ENCODE measurements around the gene DENND1A. TPM values are rescaled to one million over a fixed set of nuclear protein-coding genes. Genes with fewer than 3 reads are reported as not detected.
"Not testable (repeated sequence)": the region's sequence is repeated elsewhere in the genome, so short reads cannot be mapped to it uniquely, and the experiment has no call there.

DENND1A gene
- total RNA-seq, 1 donor from 2014 or later: 26.1 TPM

- intact Hi-C loops (cut with DNase I): no loop called here
- peak; percentile 38 for DNase-seq (ENCODE audit: low spot score)
- no peak for ATAC-seq
Measured at GRCh38 chr9:123453076-123453667, 476.8 kb downstream of the DENND1A start.

- DNase-seq (ENCODE audit: low spot score) (peak; percentile 8), ATAC-seq (no peak)
- intact Hi-C loops (cut with DNase I): no loop called here
Measured at GRCh38 chr9:123450996-123451395, 478.9 kb downstream of the DENND1A start.

GRCh38 chr9:123450098-123450770 lies 479.7 kb downstream of the DENND1A start:
- intact Hi-C loops (cut with DNase I): no loop called here
- ATAC-seq: no peak
- DNase-seq (ENCODE audit: low spot score): peak; percentile 42

DNA sequence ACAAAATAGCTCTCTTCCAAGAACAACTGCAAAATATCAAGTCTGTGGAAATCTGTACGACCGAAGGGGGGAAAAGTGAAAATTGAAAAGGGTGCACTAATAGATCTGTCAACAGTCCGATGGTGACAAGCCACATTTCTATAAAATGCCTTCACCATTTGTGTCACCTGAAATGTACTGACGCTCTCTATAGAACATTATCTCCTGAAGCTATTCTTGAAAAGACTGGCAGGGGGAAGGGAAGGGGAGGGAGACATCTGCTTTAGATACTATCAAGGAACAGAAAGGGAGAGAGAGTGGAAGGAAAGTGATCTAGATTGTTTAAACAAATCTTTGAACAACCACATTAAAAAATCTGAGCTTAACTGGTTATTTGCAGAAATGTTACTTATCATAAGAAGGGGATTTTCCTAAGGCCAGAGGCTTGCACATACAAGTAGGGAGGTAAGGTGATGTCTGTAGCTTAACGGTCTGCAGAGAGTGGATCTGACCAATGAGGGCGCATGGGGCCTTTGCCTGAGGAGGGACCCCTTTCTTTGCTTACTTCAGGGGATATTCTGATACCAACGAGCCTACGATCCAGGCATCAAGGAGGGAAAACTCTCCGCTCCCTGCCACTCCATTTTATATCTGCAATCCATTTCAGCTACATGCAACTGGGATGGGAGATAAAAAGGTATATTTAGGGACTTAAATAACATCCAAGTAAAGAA lies 481.8 kb downstream of the DENND1A start:
- no peak for ATAC-seq
- intact Hi-C loops (cut with DNase I): no loop called here
- peak; percentile 17 for DNase-seq (ENCODE audit: low spot score)

GRCh38 chr9:123445981-123446610 lies 483.8 kb downstream of the DENND1A start:
- ATAC-seq (no peak), DNase-seq (ENCODE audit: low spot score) (peak; percentile 36)
- intact Hi-C loops (cut with DNase I): no loop called here

DNA sequence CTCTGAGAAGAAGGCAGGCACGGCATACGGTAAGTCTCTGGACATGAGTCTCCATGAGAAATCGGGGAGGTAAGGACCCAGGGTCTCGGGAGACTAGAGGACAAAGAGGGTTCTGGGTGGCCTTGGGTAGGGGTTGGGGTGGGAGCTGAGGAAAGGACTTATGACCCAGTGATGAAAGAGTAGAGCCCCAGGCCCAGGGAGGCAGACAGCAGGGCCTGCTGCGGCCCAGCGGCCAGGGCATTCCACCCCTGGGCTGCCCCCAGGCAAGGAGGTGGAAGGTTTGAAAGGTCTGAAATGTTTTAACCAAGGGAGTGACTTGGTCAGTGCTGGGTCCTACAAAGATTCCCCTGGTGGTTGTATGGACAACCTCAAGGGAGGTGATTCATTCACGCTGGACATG lies 484.8 kb downstream of the DENND1A start:
- intact Hi-C loops (cut with DNase I): no loop called here
- no peak for ATAC-seq

GRCh38 chr9:123441769-123442168 lies 488.2 kb downstream of the DENND1A start:
- ATAC-seq (no peak), DNase-seq (ENCODE audit: low spot score) (no peak)
- intact Hi-C loops (cut with DNase I): no loop called here

More for the DNA sequence above, 484.8 kb downstream of the DENND1A start:
- peak; percentile 27 for DNase-seq (ENCODE audit: low spot score)

- DNase-seq (ENCODE audit: low spot score) (peak; percentile 45), ATAC-seq (no peak)
- intact Hi-C loops (cut with DNase I): no loop called here
Measured at GRCh38 chr9:123440256-123440655, 489.7 kb downstream of the DENND1A start.

DNA sequence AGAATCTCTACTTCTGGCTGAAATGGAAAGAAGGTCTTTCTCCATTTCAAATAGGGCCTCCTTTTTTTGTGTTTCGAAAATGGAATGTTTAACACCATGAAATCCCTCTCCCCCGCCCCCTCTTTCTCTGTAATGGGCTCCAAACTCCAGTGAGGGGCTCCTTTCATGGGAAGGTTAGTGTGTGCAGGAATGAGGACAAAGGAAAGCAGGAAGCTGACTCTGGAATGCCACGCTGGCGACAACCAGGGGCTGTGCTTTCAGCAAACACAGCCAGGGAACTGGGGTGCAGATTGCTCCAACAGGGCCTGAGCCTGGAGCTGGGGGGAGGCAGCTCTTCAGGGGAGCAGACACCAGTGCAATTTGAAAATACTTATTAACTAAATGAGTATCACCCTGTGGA lies 491.1 kb downstream of the DENND1A start:
- no peak for ATAC-seq
- intact Hi-C loops (cut with DNase I): no loop called here
- peak; percentile 36 for DNase-seq (ENCODE audit: low spot score)

- ATAC-seq: no peak
Measured at GRCh38 chr9:123438321-123438720, 491.6 kb downstream of the DENND1A start.

GRCh38 chr9:123437201-123437600 lies 492.7 kb downstream of the DENND1A start:
- intact Hi-C loops (cut with DNase I): no loop called here
- peak; percentile 44 for DNase-seq (ENCODE audit: low spot score)
- ATAC-seq: no peak

More at GRCh38 chr9:123438321-123438720, 491.6 kb downstream of the DENND1A start:
- peak; percentile 6 for DNase-seq (ENCODE audit: low spot score)
- intact Hi-C loops (cut with DNase I): no loop called here

GRCh38 chr9:123435471-123435870 lies 494.5 kb downstream of the DENND1A start:
- intact Hi-C loops (cut with DNase I): no loop called here

GRCh38 chr9:123434619-123435240 lies 495.2 kb downstream of the DENND1A start:
- intact Hi-C loops (cut with DNase I): no loop called here
- ATAC-seq (no peak), DNase-seq (ENCODE audit: low spot score) (peak; percentile 7)

More at GRCh38 chr9:123435471-123435870, 494.5 kb downstream of the DENND1A start:
- ATAC-seq: no peak
- no peak for DNase-seq (ENCODE audit: low spot score)

DNA sequence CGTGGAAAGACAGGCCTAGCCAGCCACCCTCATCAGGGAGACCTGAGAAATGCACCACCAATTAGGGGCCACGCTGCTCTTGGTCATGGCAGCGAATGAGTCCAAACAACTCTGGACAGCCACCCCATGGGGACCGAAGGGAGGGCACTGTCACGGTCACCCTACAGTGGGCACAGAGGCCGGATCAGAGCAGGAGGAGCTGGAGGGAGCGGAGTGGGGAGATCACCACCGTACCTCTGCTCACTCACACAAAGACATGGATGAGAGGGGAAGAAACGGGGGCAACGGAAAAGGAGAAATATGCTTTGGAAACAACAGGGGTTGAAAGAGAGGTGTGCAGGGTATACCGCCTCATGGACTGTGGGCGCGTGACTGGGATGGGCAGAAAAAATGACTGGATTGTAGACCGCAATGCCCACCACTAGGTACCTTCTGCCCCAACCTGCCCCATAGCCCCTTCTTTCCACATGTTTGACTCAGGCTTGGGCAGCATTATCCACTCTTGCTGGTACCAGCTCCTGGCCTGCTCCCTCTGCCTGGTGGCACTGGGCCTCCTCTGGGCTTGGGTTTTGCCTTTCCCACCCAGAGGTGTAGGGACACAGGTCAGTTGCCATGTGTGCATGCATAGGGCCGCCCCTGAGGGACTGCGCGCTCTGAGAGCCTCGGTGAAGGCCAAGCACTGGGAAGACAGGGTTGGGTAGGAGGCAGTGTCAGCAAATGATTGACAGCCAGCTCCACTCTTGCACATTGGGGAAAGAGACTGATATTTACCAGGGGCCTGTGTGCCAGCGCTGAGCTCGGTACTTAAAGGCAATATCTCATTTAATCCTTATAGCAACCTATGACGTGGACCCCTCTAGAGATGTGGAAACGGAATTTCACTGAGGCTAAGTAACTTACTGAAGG lies 497.3 kb downstream of the DENND1A start:
- DNase-seq (ENCODE audit: low spot score) (peak; percentile 31), ATAC-seq (no peak)
- intact Hi-C loops (cut with DNase I): no loop called here

- intact Hi-C loops (cut with DNase I): no loop called here
- ATAC-seq: no peak
- no peak for DNase-seq (ENCODE audit: low spot score)
Measured at GRCh38 chr9:123431581-123431980, 498.3 kb downstream of the DENND1A start.

DNA sequence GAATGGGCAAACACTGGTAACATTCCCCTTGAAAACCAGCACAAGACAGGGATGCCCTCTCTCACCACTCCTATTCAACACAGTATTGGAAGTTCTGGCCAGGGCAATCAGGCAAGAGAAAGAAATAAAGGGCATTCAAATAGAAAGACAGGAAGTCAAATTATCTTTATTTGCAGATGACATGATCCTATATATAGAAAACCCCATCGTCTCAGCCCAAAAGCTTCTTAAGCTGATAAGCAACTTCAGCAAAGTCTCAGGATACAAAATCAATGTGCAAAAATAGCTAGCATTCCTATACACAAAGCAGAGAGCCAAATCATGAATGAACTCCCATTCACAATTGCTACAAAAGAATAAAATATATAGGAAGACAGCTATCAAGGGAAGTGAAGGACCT lies 501.5 kb downstream of the DENND1A start:
- DNase-seq (ENCODE audit: low spot score); intact Hi-C loops (cut with DNase I); ATAC-seq: not testable (repeated sequence)

GRCh38 chr9:123426406-123426805 lies 503.5 kb downstream of the DENND1A start:
- ATAC-seq (no peak), DNase-seq (ENCODE audit: low spot score) (no peak)
- intact Hi-C loops (cut with DNase I): no loop called here

DNA sequence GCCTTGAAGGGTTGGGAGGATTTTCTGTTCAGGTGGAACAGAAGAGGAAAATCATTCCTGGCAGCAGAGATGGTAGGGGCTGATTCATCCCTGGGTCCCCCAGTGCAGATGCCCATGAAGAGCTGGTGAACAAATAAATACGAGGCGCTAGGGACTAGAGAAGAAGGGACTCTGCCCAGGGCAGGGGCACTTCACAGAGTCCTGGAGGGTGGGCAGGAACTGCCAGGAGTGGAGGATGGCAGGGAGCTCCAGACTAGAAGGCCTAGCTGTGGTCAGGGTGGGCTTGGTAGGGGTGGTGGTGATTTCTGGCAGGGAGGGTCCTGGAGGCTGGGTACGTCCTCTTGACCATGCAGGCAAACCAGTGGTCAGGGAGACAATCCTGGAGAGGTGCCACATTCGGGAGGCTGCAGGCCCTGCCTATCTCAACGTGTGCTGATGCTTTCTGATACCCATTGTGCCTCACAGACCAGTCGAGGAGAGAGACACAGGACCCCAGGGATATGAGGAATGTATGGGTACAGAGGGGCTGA lies 504.0 kb downstream of the DENND1A start:
- intact Hi-C loops (cut with DNase I): no loop called here
- ATAC-seq: no peak
- DNase-seq (ENCODE audit: low spot score): peak; percentile 28
